Measurements from ENCODE around the gene HOXB9.

The HOXB9 gene

GRCh38 chr17:48594538-48595277 is 31.4 kb downstream of the HOXB9 start:
- no peak for ATAC-seq
- TF ChIP-seq ZNF8 (CRISPR knock-in tag; IDR thresholded peaks at IDR 0.05), result no peak
- no peak for TF ChIP-seq PPARA (CRISPR knock-in tag; IDR thresholded peaks at IDR 0.05; ENCODE audit: borderline replicate concordance)
- no peak for TF ChIP-seq ZNF565 (CRISPR knock-in tag; conservative IDR thresholded peaks at IDR 0.05; ENCODE audit: low read depth)
- no peak for TF ChIP-seq TOX (CRISPR knock-in tag; IDR thresholded peaks at IDR 0.05; ENCODE audit: borderline replicate concordance)
- no peak for TF ChIP-seq ZC3H10 (CRISPR knock-in tag; IDR thresholded peaks at IDR 0.05)
- TF ChIP-seq ISL1 (CRISPR knock-in tag; IDR thresholded peaks at IDR 0.05), result no peak
- no peak for TF ChIP-seq POU6F1 (CRISPR knock-in tag; IDR thresholded peaks at IDR 0.05; ENCODE audit: borderline replicate concordance, low read depth)
- TF ChIP-seq RARB (CRISPR knock-in tag; IDR thresholded peaks at IDR 0.05), result no peak
- no peak for TF ChIP-seq ZFP30 (CRISPR knock-in tag; IDR thresholded peaks at IDR 0.05)

GRCh38 chr17:48593840-48594537 is 32.2 kb downstream of the HOXB9 start:
- ATAC-seq, result peak; percentile 89
- TF ChIP-seq ZC3H10 (CRISPR knock-in tag; IDR thresholded peaks at IDR 0.05) (no peak), GLIS3 (CRISPR knock-in tag; IDR thresholded peaks at IDR 0.05) (no peak), TOX (CRISPR knock-in tag; IDR thresholded peaks at IDR 0.05; ENCODE audit: borderline replicate concordance) (no peak), ZNF70 (CRISPR knock-in tag; IDR thresholded peaks at IDR 0.05) (no peak), OSR1 (CRISPR knock-in tag; IDR thresholded peaks at IDR 0.05) (no peak), TCF4 (CRISPR knock-in tag; IDR thresholded peaks at IDR 0.05; ENCODE audit: borderline replicate concordance) (no peak), CREB5 (CRISPR knock-in tag; IDR thresholded peaks at IDR 0.05; ENCODE audit: low read depth) (no peak), ARNTL (CRISPR knock-in tag; IDR thresholded peaks at IDR 0.05; ENCODE audit: borderline replicate concordance, low read depth) (no peak), ZNF8 (CRISPR knock-in tag; IDR thresholded peaks at IDR 0.05) (no peak), SNAI2 (CRISPR knock-in tag; IDR thresholded peaks at IDR 0.05) (no peak), ZNF565 (CRISPR knock-in tag; conservative IDR thresholded peaks at IDR 0.05; ENCODE audit: low read depth) (no peak), CSRNP3 (CRISPR knock-in tag; IDR thresholded peaks at IDR 0.05) (no peak), RARB (CRISPR knock-in tag; IDR thresholded peaks at IDR 0.05) (no peak), POU6F1 (CRISPR knock-in tag; IDR thresholded peaks at IDR 0.05; ENCODE audit: borderline replicate concordance, low read depth) (no peak), ZFP3 (CRISPR knock-in tag; IDR thresholded peaks at IDR 0.05) (no peak)

- TF ChIP-seq CSDC2 (CRISPR knock-in tag; IDR thresholded peaks at IDR 0.05) (peak; percentile 98; the same call in 1 of the 2 replicates), ISL1 (CRISPR knock-in tag; IDR thresholded peaks at IDR 0.05) (no peak), TSHZ2 (CRISPR knock-in tag; IDR thresholded peaks at IDR 0.05) (peak; percentile 99)
- ATAC-seq, result peak; percentile 7; the same call in 2 of the 3 replicates
These were observed 32.9 kb downstream of the HOXB9 start, which contains the start of gene HOXB5 for GRCh38 chr17:48593126-48593829. Gene HOXB5 (minus strand): TSS chr17:48593779. CDS start chr17:48593682, 97 bp downstream.

All from SK-N-SH treated with all-trans-retinoic acid at 6 μM for 48 hours (cell line).